Activated naive CD8-positive, alpha-beta T cell (primary cell): Measurements from ENCODE around the gene ARHGEF37.

ENCODE experiments used
- H3K27ac Mint-ChIP-seq: one replicate; pipeline ENCODE4 v1.8.0; 2021; ENCODE audit warnings: mixed read lengths
- H3K27me3 Mint-ChIP-seq: one replicate; pipeline ENCODE4 v1.8.0; 2021; ENCODE audit warnings: mixed read lengths
- H3K36me3 Mint-ChIP-seq: one replicate; pipeline ENCODE4 v1.8.0; 2021; ENCODE audit warnings: mixed read lengths
- H3K4me1 Mint-ChIP-seq: one replicate; pipeline ENCODE4 v1.8.0; 2021; ENCODE audit warnings: low read depth, mixed read lengths
- H3K4me3 Mint-ChIP-seq: one replicate; pipeline ENCODE4 v1.8.0; 2021; ENCODE audit warnings: mild to moderate bottlenecking, mixed read lengths
- H3K9me3 Mint-ChIP-seq: one replicate; pipeline ENCODE4 v1.8.0; 2021; ENCODE audit warnings: low read depth, mixed read lengths

Gene ARHGEF37

DNA sequence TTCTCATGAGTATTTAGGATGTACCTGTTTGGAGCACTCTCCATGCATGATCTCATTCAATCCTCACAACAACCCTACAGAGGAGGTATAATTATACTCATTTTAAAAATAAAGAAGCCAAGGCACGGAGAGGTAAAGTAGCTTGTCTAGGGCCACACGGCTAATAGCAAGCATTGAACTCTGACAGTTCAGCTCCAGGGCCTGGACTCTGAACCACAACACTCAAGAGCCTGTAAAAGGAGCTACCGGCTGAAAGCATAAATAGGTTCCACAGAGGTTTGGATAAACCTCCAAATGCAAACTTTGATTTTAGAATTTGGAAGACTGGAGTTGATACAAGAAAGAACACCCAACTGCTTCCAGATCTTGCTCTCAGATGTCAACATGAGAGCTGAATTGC lies 41.2 kb downstream of the ARHGEF37 start:
- no peaks in the 10 kb centered on the region for H3K4me1 Mint-ChIP-seq
- no peaks in the 10 kb centered on the region for H3K9me3 Mint-ChIP-seq
- no peak overlapping the region for H3K4me3 Mint-ChIP-seq
- H3K27ac Mint-ChIP-seq: no peak overlapping the region
- no peaks in the 10 kb centered on the region for H3K36me3 Mint-ChIP-seq
- H3K27me3 Mint-ChIP-seq: no peaks in the 10 kb centered on the region

DNA sequence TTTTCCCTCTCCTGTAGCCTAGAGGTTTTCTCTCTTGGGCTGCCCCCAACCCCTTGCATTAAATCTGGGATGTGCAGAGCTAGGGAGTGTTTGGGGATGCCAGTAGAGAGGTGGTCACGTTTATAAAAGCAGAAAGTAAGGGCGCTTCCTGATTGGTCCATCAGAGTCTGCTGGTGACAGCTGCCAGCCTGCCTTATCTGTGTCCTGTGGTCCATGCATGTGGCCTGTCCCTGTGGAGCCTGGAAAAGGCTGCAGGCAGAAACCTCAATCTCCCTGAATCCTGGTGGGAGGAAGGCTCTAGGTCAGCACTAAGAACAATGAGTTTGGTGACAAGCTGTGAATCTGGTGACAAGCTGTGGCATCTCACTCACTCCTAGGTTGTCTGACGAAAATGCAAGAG lies 42.2 kb downstream of the ARHGEF37 start:
- Mint-ChIP-seq H3K27me3 (no peaks in the 10 kb centered on the region), H3K9me3 (no peaks in the 10 kb centered on the region), H3K27ac (no peak overlapping the region), H3K4me1 (no peaks in the 10 kb centered on the region), H3K4me3 (no peak overlapping the region), H3K36me3 (no peaks in the 10 kb centered on the region)

DNA sequence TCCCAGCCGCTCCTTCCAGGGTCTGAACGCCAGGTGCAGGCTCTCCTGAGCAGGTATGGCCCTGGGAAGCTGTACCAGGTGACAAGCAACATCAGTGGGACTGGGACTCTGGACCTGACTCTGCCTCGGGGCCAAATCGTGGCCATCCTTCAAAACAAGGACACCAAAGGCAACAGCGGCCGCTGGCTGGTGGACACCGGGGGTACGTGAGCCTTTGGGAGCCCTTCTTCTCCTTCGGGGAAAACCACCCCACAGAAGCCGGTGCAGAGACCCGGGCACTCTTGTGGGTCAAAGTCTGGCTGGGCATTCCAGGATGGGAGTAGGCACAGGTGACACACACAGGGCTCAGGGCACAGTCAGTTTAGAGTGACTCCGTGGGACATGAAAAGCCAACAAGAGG lies 45.8 kb downstream of the ARHGEF37 start:
- Mint-ChIP-seq H3K9me3 (no peaks in the 10 kb centered on the region), H3K4me3 (no peak overlapping the region), H3K27ac (no peak overlapping the region)

DNA sequence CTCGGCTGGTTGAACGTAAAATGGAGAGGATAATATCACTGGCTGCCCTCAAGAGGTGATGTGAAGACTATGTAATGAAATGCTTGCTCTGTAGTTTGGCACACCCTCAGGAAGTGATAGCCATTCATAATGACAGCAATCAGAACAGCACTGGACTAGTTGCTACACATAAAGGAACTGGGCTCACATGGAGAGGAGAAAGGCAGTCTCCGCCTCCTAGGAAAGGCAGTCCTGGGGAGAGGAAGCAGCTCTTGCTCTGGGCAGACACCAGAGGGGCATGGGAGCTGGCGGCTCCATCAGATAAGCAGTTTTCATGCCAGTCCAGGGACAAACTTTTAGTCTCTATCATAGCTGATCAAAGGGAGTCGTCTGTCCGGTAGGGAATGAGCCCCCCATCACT lies 46.9 kb downstream of the ARHGEF37 start:
- no peak overlapping the region for H3K27ac Mint-ChIP-seq
- H3K4me1 Mint-ChIP-seq: peaks cover 6% of the 10 kb centered on the region
- no peaks in the 10 kb centered on the region for H3K27me3 Mint-ChIP-seq
- no peaks in the 10 kb centered on the region for H3K9me3 Mint-ChIP-seq
- H3K4me3 Mint-ChIP-seq: no peak overlapping the region
- H3K36me3 Mint-ChIP-seq: no peaks in the 10 kb centered on the region

More for the DNA sequence above, 45.8 kb downstream of the ARHGEF37 start:
- Mint-ChIP-seq H3K36me3 (no peaks in the 10 kb centered on the region), H3K27me3 (no peaks in the 10 kb centered on the region), H3K4me1 (no peaks in the 10 kb centered on the region)

DNA sequence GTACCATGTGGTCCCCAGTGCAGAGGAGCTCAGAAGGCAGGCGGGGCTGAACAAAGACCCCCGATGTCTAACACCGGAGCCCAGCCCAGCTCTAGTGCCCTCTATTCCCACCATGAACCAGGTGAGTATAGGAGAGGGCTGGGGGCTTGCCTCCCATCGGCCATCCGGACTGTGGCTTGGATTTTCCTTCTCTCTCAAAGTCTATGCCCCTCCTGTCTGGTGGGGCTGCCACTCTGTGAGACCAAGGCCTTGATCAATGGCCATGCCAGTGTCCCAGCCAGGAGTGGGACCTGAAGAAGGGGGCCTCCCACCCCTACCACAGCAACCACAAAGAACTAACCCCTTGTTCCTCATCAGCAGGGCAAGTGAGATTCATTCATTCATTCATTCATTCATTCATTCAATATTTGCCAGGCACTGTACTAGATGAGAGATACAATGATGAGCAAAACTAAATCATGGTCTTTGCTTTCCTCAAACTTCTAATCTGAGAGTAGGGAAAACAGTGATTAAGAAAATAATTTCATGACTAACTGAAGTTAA lies 47.6 kb downstream of the ARHGEF37 start:
- H3K36me3 Mint-ChIP-seq: no peaks in the 10 kb centered on the region
- no peak overlapping the region for H3K4me3 Mint-ChIP-seq
- no peaks in the 10 kb centered on the region for H3K9me3 Mint-ChIP-seq
- H3K4me1 Mint-ChIP-seq: peaks cover 6% of the 10 kb centered on the region
- no peaks in the 10 kb centered on the region for H3K27me3 Mint-ChIP-seq
- H3K27ac Mint-ChIP-seq: no peak overlapping the region

DNA sequence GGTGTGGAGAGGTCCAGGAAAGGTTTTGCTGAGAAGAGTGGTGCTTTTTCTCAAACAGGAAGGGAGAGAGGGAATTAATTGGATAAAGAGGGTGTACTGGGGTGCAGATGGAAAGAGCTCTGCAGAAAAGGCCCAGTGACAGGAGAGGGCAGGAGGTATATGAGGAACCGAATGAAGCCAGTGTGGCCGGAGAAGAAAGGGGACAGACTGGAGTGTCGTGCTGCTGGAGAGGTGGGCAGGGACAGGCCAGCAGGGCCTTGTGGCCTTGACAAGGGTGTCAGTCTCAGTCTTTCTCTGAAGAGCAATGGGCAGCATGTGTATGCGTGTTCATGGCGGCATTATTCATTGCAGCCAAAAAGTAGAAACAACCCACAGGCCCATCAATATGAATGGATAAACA lies 48.1 kb downstream of the ARHGEF37 start:
- H3K4me1 Mint-ChIP-seq: peaks cover 6% of the 10 kb centered on the region
- no peak overlapping the region for H3K4me3 Mint-ChIP-seq
- no peaks in the 10 kb centered on the region for H3K36me3 Mint-ChIP-seq
- H3K27me3 Mint-ChIP-seq: no peaks in the 10 kb centered on the region
- H3K9me3 Mint-ChIP-seq: no peaks in the 10 kb centered on the region
- H3K27ac Mint-ChIP-seq: no peak overlapping the region

DNA sequence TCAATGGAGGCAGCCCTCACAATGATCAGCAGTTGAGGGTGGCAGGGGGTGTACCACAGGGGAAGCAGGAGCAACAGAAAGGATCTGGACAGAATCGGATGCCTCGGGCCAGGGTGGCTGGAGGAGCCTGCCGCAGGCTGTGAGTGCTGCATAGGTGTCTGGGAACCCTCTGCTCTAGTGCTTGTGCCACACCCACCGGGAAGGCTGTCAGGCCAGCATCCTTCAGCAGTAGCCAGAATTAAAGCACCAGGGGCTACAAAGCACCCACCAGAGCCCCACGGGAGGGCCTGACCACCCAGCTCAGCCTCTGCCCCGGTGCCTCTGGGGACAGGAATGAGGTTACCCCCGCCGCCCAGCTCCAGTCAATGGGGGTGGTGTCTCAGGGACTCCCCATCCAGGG lies 49.0 kb downstream of the ARHGEF37 start:
- Mint-ChIP-seq H3K9me3 (no peaks in the 10 kb centered on the region), H3K27ac (no peak overlapping the region), H3K36me3 (no peaks in the 10 kb centered on the region), H3K4me1 (peaks cover 6% of the 10 kb centered on the region), H3K4me3 (no peak overlapping the region), H3K27me3 (no peaks in the 10 kb centered on the region)

DNA sequence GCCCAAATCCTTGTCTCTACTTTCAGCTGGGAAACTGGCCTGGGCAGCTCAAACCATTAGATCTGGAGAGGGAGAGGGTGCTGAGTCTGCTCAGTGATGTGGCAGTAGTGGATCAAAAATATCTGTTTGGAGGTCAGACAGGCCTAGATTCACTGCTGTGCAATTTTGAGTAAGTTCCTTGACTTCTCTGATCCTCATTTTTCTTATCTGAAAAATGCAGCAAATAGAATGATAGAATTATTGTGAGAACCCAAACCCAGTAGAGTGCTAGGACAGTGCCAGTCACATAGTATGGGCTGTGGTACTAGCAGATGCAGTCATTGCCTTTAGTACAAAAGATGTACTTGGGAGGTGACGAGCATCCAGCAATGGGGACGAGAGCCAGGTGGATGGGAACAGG lies 50.2 kb downstream of the ARHGEF37 start:
- Mint-ChIP-seq H3K4me3 (no peak overlapping the region), H3K36me3 (no peaks in the 10 kb centered on the region), H3K9me3 (no peaks in the 10 kb centered on the region), H3K27me3 (no peaks in the 10 kb centered on the region), H3K27ac (no peak overlapping the region), H3K4me1 (peaks cover 6% of the 10 kb centered on the region)

DNA sequence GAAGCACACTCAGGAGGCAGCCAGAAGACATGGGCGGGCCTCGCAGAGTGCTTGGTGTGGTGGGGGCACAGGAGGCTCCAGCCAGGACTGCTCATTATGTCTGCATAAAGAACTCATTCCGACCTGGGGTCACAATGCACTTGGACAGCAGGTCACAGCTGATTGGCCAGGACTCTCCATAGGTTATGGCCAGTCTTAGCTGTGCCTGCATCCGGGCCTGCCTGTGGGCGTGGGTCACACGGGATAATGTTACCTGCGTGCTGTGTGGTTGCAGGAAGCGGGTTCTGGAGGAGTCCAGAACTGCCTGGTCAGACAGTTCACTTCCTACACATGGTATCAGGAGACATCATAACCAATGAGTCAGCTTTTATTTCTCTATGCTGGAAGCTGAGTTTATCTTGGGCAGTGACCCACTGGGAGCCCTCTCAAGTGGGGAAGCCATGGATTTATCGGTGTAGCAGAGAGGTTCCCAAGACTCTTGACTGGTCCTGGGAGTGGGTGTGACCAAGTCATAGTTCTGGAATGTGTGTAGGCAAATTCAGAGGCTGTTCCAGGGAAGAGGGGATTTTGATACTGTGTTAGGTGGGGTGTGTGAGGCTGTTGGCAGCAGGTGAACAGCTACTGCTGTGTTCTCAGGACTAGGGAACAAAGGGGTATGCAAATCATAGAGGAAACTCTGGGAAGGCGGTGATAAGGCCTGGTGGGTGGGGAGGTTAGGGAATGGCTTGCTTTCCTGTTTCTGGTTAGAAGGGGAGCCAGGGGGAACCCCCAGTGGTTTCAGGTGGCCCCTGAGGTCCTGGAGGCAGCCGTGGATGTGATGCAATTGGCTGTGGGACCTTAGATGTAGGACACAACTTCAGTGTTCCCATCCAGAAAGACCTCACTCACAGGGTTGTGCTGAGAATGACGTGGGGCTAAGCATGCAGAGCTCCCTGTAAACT lies 51.3 kb downstream of the ARHGEF37 start:
- H3K36me3 Mint-ChIP-seq: no peaks in the 10 kb centered on the region
- peaks cover 7% of the 10 kb centered on the region for H3K4me1 Mint-ChIP-seq
- H3K27ac Mint-ChIP-seq: no peak overlapping the region
- no peaks in the 10 kb centered on the region for H3K27me3 Mint-ChIP-seq
- no peaks in the 10 kb centered on the region for H3K9me3 Mint-ChIP-seq
- no peak overlapping the region for H3K4me3 Mint-ChIP-seq

DNA sequence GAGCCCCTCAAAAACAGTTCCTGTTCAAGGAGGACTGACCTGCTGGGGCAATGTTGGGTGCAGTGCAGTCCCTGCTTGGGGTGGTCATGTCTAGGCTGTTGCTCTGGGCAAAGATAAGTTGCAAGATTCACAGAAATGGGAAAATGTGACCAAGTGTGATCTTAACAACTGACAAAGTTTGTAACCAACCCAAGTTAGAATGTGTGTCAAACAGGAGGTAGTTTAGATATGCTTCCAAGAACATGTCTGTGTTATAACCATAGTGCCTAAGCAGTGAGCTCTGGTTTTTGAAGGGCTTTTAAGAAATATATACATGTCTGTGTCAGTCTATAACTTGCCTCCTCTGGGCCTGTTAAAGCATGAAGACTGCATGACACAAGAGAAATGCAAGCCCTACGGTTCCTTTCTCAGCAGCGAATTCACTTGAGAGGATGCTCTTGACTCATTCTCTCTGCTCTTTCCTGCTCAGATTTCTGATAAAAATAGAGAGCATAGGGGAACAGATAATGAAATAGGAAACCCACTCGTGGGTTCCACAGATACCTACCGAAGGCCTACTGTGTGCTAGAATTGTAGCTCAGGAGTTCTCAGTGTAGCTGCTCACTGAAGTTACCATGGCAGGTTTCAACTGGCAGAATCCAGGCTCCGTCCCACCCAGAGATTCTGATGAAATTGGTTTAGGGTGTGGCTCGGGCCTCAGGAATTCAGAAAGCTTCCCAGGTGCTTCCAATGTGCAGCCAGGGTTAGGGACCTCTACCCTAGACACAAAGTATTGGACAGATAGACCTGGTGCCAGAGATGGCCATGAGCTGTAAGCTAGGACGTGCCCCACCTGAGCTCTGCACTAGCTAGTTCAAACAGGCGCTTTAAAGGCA lies 52.4 kb downstream of the ARHGEF37 start:
- H3K27ac Mint-ChIP-seq: no peak overlapping the region
- no peaks in the 10 kb centered on the region for H3K9me3 Mint-ChIP-seq
- H3K27me3 Mint-ChIP-seq: no peaks in the 10 kb centered on the region
- H3K4me3 Mint-ChIP-seq: no peak overlapping the region
- peaks cover 7% of the 10 kb centered on the region for H3K4me1 Mint-ChIP-seq
- no peaks in the 10 kb centered on the region for H3K36me3 Mint-ChIP-seq

DNA sequence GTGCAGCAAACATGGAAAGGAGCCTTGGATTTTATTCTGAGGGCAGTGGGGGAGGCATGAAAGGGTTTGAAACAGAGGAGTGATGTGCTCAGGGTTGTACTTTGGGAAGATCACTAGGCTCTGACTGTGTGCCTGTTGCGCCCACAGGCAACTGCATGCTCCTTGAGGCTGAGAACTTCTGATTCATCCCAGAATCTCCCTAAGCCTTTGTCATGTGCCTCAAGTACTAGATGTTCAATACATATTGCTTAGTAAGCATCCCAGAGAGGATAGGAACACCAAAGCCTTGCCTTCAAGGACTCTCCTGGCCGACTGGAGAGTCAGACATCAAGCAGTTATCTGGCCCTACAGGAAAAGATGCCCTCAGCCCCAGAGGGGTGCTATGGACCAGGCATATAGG lies 54.1 kb downstream of the ARHGEF37 start:
- no peak overlapping the region for H3K4me3 Mint-ChIP-seq
- no peaks in the 10 kb centered on the region for H3K36me3 Mint-ChIP-seq
- H3K27me3 Mint-ChIP-seq: no peaks in the 10 kb centered on the region
- peaks cover 7% of the 10 kb centered on the region for H3K4me1 Mint-ChIP-seq
- no peak overlapping the region for H3K27ac Mint-ChIP-seq
- no peaks in the 10 kb centered on the region for H3K9me3 Mint-ChIP-seq

DNA sequence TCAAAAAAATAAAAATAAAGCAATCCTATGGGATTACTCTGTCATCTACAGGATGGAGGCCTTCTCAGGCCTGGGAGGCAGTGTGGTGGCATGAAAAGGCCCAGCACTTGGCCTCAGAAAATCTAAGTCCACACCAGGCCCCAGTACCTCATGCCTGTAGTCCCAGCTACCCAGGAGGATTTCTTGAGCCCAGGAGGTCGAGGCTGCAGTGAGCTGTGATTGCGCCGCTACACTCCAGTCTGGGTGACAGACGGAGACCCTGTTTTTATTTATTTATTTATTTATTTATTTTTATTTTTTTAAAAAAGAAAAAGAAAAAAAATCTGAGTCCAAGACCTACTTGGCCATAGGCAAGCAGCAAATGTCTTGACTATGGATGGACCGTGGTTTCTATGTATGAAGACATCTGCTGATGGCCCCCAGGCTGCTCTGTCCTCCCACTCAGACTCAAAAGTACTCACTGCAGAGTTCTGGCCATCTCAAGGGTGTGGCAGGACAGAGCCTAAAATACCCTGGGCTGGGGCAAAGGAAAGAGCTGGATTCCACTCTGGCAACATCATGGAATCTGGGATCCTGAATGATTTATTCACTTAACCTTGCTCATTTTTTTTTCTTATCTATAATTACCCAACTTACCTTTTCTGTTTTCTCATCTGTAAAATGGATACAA lies 55.0 kb downstream of the ARHGEF37 start:
- no peak overlapping the region for H3K4me3 Mint-ChIP-seq
- H3K4me1 Mint-ChIP-seq: peaks cover 7% of the 10 kb centered on the region
- H3K9me3 Mint-ChIP-seq: no peaks in the 10 kb centered on the region
- no peaks in the 10 kb centered on the region for H3K27me3 Mint-ChIP-seq
- H3K36me3 Mint-ChIP-seq: no peaks in the 10 kb centered on the region
- H3K27ac Mint-ChIP-seq: no peak overlapping the region

DNA sequence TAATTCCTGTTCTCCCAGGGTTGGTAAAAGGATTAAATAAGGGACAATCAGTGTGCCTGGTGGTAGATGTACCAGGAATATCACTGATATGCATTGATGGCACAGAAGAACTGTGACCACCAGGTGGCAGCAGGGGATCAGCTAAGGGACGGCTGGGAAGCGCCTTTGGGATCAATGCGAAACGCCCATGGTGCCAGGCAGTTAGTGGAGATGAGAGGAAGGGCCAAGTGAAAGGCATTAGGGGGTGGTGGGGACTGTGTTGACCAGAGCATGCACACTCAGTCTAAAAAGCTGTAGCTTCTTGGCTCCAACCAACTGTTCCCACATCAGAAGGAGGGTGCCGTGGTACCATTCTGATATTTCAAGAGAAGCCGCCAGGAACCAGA lies 55.6 kb downstream of the ARHGEF37 start:
- H3K4me1 Mint-ChIP-seq: peaks cover 7% of the 10 kb centered on the region
- no peak overlapping the region for H3K27ac Mint-ChIP-seq
- no peaks in the 10 kb centered on the region for H3K9me3 Mint-ChIP-seq
- no peaks in the 10 kb centered on the region for H3K36me3 Mint-ChIP-seq
- H3K27me3 Mint-ChIP-seq: no peaks in the 10 kb centered on the region
- H3K4me3 Mint-ChIP-seq: no peak overlapping the region

DNA sequence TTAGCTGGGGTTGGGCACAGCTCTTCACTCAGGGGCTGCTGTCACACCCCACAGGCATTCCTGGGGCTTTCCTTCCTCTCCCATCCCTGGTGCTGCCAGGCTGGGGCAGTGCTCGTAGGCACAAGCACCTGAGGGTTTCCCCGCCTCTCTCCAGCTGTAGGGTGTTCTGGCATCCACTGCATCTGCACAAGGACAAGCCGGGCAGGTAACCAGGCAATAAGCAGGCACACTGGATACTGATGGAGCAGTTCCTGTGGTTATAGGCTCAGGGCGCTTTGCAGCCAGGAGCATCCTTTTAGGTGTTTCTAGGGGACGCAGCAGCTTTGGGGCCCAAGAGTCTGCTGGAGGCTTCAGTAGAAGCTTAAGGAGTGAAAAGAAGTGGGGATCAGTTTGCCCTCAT lies 56.8 kb downstream of the ARHGEF37 start:
- peaks cover 1% of the 10 kb centered on the region for H3K4me1 Mint-ChIP-seq
- no peaks in the 10 kb centered on the region for H3K36me3 Mint-ChIP-seq
- H3K9me3 Mint-ChIP-seq: no peaks in the 10 kb centered on the region
- no peak overlapping the region for H3K27ac Mint-ChIP-seq
- no peak overlapping the region for H3K4me3 Mint-ChIP-seq
- H3K27me3 Mint-ChIP-seq: no peaks in the 10 kb centered on the region
